HG02840 (cell line): ENCODE data around the gene MLXIP.

Experiments used
- ATAC-seq: cut with Tn5 transposase; IDR thresholded peaks from one replicate; pipeline ENCODE4 v1.9.1; 2021; ENCODE audit warnings: mild to moderate bottlenecking, moderate library complexity, moderate number of reproducible peaks; ENCODE audit not compliant: unreplicated experiment, low FRiP score

MLXIP gene

GRCh38 chr12:122140467-122141257 is 62.1 kb downstream of the MLXIP start:
- ATAC-seq: no peak

GRCh38 chr12:122141911-122142725 is 63.6 kb downstream of the MLXIP start:
- no peak for ATAC-seq

- no peak for ATAC-seq
Measured at GRCh38 chr12:122142857-122143256, 64.3 kb downstream of the MLXIP start.

GRCh38 chr12:122144885-122145284 is 66.3 kb downstream of the MLXIP start:
- ATAC-seq: no peak

- ATAC-seq: no peak
Measured at GRCh38 chr12:122145505-122146330, 67.2 kb downstream of the MLXIP start.

GRCh38 chr12:122147514-122148290 is 69.1 kb downstream of the MLXIP start:
- ATAC-seq: no peak

GRCh38 chr12:122148657-122149056 is 70.1 kb downstream of the MLXIP start:
- ATAC-seq: no peak

- no peak for ATAC-seq
Measured at GRCh38 chr12:122150127-122150681, 71.6 kb downstream of the MLXIP start.

GRCh38 chr12:122152754-122153153 is 74.2 kb downstream of the MLXIP start:
- ATAC-seq: no peak

GRCh38 chr12:122155705-122156104 is 77.1 kb downstream of the MLXIP start:
- ATAC-seq: no peak

GRCh38 chr12:122158700-122159285 is 80.2 kb downstream of the MLXIP start:
- ATAC-seq: no peak

GRCh38 chr12:122159882-122160281 is 81.3 kb downstream of the MLXIP start:
- no peak for ATAC-seq

GRCh38 chr12:122160761-122161160 is 82.2 kb downstream of the MLXIP start:
- ATAC-seq: no peak

GRCh38 chr12:122161682-122162081 is 83.1 kb downstream of the MLXIP start:
- no peak for ATAC-seq

GRCh38 chr12:122162976-122163375 is 84.4 kb downstream of the MLXIP start:
- no peak for ATAC-seq

- no peak for ATAC-seq
Measured at GRCh38 chr12:122166422-122167349, 88.1 kb downstream of the MLXIP start.

- no peak for ATAC-seq
Measured at GRCh38 chr12:122167356-122167925, 88.9 kb downstream of the MLXIP start.

- no peak for ATAC-seq
Measured at GRCh38 chr12:122168492-122168891, 89.9 kb downstream of the MLXIP start.
